Measurements from ENCODE around the gene PRR7. TPM values are rescaled to one million over a fixed set of nuclear protein-coding genes. Genes with fewer than 3 reads are reported as not detected.
A peak's percentile ranks its signal among the peaks of the same experiment; 100 is the strongest.

Gene PRR7
- total and polyA plus RNA-seq, 4 donors = 0.17 to 1.4 (median 0.49) TPM

- H3K27ac ChIP-seq (ENCODE audit: low read depth in 1 of 2, low read length in 2 of 2) = no peak overlapping the region
- H3K4me1 ChIP-seq (ENCODE audit: control insufficient read depth in 4 of 4, insufficient read depth in 4 of 4, low read length in 3 of 4) = peaks cover 3 to 27% (median 15%) of the 10 kb centered on the region in 4 donors
- DNase-seq (ENCODE audit: low spot score) = peak; percentile 73
These were observed 10.6 kb downstream of the PRR7 start for GRCh38 chr5:177456976-177457851.

More at GRCh38 chr5:177456976-177457851, 10.6 kb downstream of the PRR7 start:
- Histone ChIP-seq H3K9me3 (ENCODE audit: control insufficient read depth in 4 of 4, low read length in 3 of 4) (no peaks in the 10 kb centered on the region), H3K27me3 (ENCODE audit: control insufficient read depth in 4 of 4, insufficient read depth in 4 of 4, low read length in 3 of 4) (no peaks in the 10 kb centered on the region), H3K9ac (ENCODE audit: low read depth in 1 of 2, low read length in 2 of 2) (no peak overlapping the region), H3K4me3 (ENCODE audit: low read depth in 1 of 3, low read length in 3 of 3) (no peak overlapping the region), H3K36me3 (ENCODE audit: control insufficient read depth in 4 of 4, insufficient read depth in 3 of 4, low read depth in 1 of 4, low read length in 3 of 4) (no peaks in the 10 kb centered on the region)
- TF ChIP-seq TAF1 (conservative IDR thresholded peaks at IDR 0.05) (no peak), HNF4G (IDR thresholded peaks at IDR 0.05) (no peak), JUND (IDR thresholded peaks at IDR 0.05) (no peak), GABPA (IDR thresholded peaks at IDR 0.05 in 1 of 2, conservative IDR thresholded peaks at IDR 0.05 in 1 of 2) (no peak), RAD21 (IDR thresholded peaks at IDR 0.05) (peak in 1 of 2 donors; percentile 61), FOXA2 (IDR thresholded peaks at IDR 0.05) (no peak), SP1 (IDR thresholded peaks at IDR 0.05) (peak; percentile 39), YY1 (IDR thresholded peaks at IDR 0.05) (no peak), RXRA (IDR thresholded peaks at IDR 0.05) (peak in 1 of 2 donors; percentile 4), ZBTB33 (IDR thresholded peaks at IDR 0.05) (no peak), FOXA1 (IDR thresholded peaks at IDR 0.05) (no peak), MAX (IDR thresholded peaks at IDR 0.05) (no peak), EGR1 (IDR thresholded peaks at IDR 0.05; ENCODE audit: low read depth in 2 of 2) (no peak), NR2F2 (IDR thresholded peaks at IDR 0.05) (no peak), HNF4A (conservative IDR thresholded peaks at IDR 0.05) (no peak)
- TF ChIP-seq, protein P1, sequence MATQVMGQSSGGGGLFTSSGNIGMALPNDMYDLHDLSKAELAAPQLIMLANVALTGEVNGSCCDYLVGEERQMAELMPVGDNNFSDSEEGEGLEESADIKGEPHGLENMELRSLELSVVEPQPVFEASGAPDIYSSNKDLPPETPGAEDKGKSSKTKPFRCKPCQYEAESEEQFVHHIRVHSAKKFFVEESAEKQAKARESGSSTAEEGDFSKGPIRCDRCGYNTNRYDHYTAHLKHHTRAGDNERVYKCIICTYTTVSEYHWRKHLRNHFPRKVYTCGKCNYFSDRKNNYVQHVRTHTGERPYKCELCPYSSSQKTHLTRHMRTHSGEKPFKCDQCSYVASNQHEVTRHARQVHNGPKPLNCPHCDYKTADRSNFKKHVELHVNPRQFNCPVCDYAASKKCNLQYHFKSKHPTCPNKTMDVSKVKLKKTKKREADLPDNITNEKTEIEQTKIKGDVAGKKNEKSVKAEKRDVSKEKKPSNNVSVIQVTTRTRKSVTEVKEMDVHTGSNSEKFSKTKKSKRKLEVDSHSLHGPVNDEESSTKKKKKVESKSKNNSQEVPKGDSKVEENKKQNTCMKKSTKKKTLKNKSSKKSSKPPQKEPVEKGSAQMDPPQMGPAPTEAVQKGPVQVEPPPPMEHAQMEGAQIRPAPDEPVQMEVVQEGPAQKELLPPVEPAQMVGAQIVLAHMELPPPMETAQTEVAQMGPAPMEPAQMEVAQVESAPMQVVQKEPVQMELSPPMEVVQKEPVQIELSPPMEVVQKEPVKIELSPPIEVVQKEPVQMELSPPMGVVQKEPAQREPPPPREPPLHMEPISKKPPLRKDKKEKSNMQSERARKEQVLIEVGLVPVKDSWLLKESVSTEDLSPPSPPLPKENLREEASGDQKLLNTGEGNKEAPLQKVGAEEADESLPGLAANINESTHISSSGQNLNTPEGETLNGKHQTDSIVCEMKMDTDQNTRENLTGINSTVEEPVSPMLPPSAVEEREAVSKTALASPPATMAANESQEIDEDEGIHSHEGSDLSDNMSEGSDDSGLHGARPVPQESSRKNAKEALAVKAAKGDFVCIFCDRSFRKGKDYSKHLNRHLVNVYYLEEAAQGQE (IDR thresholded peaks at IDR 0.05) = no peak
- TF ChIP-seq, protein P2, sequence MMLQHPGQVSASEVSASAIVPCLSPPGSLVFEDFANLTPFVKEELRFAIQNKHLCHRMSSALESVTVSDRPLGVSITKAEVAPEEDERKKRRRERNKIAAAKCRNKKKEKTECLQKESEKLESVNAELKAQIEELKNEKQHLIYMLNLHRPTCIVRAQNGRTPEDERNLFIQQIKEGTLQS (IDR thresholded peaks at IDR 0.05) = no peak
- TF ChIP-seq, protein P3, sequence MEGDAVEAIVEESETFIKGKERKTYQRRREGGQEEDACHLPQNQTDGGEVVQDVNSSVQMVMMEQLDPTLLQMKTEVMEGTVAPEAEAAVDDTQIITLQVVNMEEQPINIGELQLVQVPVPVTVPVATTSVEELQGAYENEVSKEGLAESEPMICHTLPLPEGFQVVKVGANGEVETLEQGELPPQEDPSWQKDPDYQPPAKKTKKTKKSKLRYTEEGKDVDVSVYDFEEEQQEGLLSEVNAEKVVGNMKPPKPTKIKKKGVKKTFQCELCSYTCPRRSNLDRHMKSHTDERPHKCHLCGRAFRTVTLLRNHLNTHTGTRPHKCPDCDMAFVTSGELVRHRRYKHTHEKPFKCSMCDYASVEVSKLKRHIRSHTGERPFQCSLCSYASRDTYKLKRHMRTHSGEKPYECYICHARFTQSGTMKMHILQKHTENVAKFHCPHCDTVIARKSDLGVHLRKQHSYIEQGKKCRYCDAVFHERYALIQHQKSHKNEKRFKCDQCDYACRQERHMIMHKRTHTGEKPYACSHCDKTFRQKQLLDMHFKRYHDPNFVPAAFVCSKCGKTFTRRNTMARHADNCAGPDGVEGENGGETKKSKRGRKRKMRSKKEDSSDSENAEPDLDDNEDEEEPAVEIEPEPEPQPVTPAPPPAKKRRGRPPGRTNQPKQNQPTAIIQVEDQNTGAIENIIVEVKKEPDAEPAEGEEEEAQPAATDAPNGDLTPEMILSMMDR (IDR thresholded peaks at IDR 0.05; ENCODE audit: low read depth, low read length, missing input control) = peak; percentile 81
- 83% methylated on average over 24 of the region's 24 CpGs for WGBS

Data from liver (tissue), 9 donors.